Activated T-cell treated with anti-CD3 and anti-CD28 coated beads, Interleukin-2, amount 50 U/mL, for 1 hour (primary cell): ENCODE data around the gene MORN4.
"Not testable (repeated sequence)": the region's sequence is repeated elsewhere in the genome, so short reads cannot be mapped to it uniquely, and the experiment has no call there.

ENCODE experiments used
- DNase-seq: peaks from one replicate; pipeline ENCODE4 v3.0.0-alpha.2; 2020

The MORN4 gene

GRCh38 chr10:97632949-97633884 is at the start of gene MORN4:
Gene MORN4 (minus strand): TSS chr10:97633500. CDS start chr10:97619653, 13,847 bp downstream.
- DNase-seq: peak; percentile 90

GRCh38 chr10:97682042-97682441 is 48.7 kb upstream of the MORN4 start:
- DNase-seq: no peak

- DNase-seq: no peak
These were observed 46.3 kb upstream of the MORN4 start for GRCh38 chr10:97679594-97679993.

GRCh38 chr10:97676770-97677581 is 43.7 kb upstream of the MORN4 start:
- DNase-seq: peak; percentile 63

- no peak for DNase-seq
These were observed 41.9 kb upstream of the MORN4 start for GRCh38 chr10:97675222-97675621.

- DNase-seq: no peak
These were observed 40.6 kb upstream of the MORN4 start for GRCh38 chr10:97673736-97674525.

GRCh38 chr10:97669571-97669970 is 36.3 kb upstream of the MORN4 start:
- no peak for DNase-seq

- no peak for DNase-seq
These were observed 34.2 kb upstream of the MORN4 start for GRCh38 chr10:97667463-97667862.

GRCh38 chr10:97666992-97667391 is 33.7 kb upstream of the MORN4 start:
- DNase-seq: no peak

GRCh38 chr10:97664282-97664850 is 31.1 kb upstream of the MORN4 start:
- no peak for DNase-seq

- no peak for DNase-seq
These were observed 26.3 kb upstream of the MORN4 start for GRCh38 chr10:97659589-97659988.

GRCh38 chr10:97656777-97657176 is 23.5 kb upstream of the MORN4 start:
- DNase-seq: no peak

- no peak for DNase-seq
These were observed 18.5 kb upstream of the MORN4 start for GRCh38 chr10:97651773-97652172.

- no peak for DNase-seq
These were observed 17.4 kb upstream of the MORN4 start for GRCh38 chr10:97650726-97651125.

- DNase-seq: not testable (repeated sequence)
These were observed 16.1 kb upstream of the MORN4 start for GRCh38 chr10:97649405-97649750.

- no peak for DNase-seq
These were observed 15.5 kb upstream of the MORN4 start for GRCh38 chr10:97648562-97649404.

GRCh38 chr10:97647556-97647955 is 14.3 kb upstream of the MORN4 start:
- DNase-seq: no peak

- DNase-seq: no peak
These were observed 11.6 kb upstream of the MORN4 start for GRCh38 chr10:97644936-97645335.

GRCh38 chr10:97643441-97643985 is 10.2 kb upstream of the MORN4 start:
- DNase-seq: no peak

GRCh38 chr10:97642471-97643159 is 9.3 kb upstream of the MORN4 start:
- not testable (repeated sequence) for DNase-seq
